Measurements from ENCODE around the gene ERP44.
"Not testable (repeated sequence)": the region's sequence is repeated elsewhere in the genome, so short reads cannot be mapped to it uniquely, and the experiment has no call there.

Gene ERP44

DNA sequence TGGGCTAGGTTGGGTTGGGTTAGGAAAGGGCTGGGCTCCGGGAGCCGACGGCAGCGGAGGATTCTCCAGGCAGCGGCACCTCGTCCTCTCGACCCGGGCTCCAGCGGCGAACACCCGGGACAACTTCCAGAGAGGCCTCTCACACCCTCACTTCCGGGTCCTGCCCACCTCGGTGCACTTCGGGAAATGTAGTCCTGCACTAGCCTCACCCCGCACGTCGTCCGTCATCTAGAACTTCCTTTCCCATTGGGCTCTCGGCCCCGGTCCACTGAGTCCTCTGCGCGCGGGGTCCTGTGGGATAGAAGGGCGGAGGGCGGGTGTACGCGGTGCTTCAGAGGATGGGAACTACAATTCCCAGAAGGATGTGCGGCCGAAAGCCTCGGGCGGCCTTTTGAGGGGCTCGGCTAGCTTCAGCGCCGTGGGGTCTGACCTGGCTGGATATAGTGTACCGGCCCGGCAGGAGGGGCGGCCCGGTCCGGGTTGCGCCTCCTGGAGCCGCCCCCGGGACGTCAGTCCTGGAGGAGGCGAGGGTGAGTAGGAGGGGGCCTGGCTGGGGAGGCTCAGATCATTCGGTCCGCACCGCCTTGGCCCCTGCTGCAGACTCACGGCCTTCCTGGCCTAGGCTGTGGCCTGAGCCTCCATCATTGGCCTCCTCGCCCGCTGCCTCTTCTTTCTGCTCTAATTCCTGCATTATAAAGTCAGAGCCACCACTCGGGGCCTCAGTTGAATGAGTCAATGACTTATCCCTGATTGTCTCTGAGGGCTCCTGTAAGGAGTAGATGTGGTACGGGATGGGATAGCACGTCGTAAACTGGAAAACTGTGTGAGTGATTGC, at the start of gene ERP44, which contains the start of gene INVS:
ERP44 (minus strand) TSS at position 114 of the 835 bp plus-strand sequence. CDS start 160 bp downstream, outside the sequence.
INVS (plus strand) TSS at position 357 of the 835 bp plus-strand sequence. CDS start 5,279 bp downstream, outside the sequence.
- DNase-seq (ENCODE audit: low read depth in 2 of 2) = peak; percentile 83 to 87

DNA sequence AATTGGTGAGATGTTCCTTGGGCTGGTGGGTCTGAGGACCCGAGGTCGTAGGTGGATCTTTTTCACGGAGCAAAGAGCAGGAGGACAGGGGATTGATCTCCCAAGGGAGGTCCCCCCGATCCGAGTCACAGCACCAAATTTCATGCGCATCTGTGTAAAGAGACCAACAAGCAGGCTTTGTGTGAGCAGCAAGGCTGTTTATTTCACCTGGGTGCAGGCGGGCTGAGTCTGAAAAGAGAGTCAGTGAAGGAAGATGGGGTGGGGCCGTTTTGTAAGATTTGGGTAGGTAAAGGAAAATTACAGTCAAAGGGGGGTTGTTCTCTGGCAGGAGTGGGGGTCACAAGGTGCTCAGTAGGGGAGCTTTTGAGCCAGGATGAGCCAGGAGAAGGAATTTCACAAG, 47.2 kb upstream of the ERP44 start:
- not testable (repeated sequence) for DNase-seq (ENCODE audit: low read depth in 2 of 2)

DNA sequence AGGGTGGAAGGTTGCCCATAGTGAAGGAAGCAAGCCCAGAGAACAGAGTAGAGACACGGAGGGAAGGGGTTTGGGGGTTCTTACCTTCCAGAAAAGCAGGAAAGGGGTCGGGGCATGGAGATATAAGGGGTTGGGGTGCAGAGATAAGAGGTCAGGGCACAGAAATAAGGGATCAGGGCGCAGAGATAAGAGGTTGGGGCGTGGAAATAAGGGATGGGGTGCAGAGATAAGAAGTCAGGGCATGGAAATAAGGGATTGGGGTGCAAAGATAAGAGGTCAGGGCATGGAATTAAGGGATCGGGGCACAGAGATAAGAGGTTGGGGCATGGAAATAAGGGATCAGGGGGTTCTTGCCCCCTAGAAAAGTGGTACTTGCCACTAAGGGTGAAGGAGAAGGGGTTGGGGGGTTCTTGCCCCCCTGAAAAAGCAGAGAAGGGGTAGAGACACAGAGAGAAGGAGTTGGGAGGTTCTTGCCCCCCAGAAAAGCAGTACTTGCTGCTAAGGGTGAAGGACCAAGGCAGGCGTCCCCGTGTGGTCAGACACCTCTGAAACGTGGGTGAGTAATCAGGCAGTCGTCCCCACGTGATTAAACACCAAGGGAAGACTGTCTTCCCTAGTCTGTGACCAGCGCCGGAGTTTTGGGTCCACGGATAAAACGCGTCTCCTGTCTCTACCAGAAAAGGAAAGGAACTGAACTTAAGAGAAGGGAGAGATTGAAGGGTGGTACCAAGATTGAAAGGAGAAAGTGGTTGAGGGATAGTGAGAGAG, 46.6 kb upstream of the ERP44 start:
- not testable (repeated sequence) for DNase-seq (ENCODE audit: low read depth in 2 of 2)

DNA sequence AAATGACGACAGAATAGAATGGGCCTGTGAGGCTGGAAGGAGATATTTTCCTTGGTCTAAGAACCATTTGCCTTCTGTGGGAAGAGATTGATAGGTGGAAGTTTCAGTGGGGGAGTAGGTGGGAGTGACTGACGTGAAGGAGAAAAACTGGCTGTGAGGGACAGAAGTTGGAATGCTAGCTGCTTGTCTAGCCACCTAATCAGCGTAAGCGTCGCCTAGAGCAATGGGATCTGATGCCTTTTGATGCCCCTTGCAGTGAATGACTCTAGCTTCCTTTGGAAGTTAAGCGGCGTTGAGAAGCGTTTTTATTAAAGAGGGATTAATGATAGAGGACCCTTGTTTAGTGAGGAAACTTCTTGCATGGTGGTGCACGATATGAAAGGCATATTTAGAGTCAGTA, 43.1 kb upstream of the ERP44 start:
- DNase-seq (ENCODE audit: low read depth in 2 of 2) = not testable (repeated sequence)

DNA sequence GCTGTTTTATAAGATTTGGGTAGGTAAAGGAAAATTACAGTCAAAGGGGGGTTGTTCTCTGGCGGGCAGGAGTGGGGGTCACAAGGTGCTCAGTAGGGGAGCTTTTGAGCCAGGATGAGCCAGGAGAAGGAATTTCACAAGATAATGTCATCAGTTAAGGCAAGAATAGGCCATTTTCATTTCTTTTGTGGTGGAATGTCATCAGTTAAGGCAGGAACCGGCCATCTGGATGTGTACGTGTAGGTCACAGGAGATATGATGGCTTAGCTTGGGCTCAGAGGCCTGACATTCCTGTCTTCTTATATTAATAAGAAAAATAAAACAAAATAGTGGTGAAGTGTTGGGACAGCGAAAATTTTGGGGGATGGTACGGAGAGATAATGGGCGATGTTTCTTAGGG, 41.5 kb upstream of the ERP44 start:
- DNase-seq (ENCODE audit: low read depth in 2 of 2) = not testable (repeated sequence)

DNA sequence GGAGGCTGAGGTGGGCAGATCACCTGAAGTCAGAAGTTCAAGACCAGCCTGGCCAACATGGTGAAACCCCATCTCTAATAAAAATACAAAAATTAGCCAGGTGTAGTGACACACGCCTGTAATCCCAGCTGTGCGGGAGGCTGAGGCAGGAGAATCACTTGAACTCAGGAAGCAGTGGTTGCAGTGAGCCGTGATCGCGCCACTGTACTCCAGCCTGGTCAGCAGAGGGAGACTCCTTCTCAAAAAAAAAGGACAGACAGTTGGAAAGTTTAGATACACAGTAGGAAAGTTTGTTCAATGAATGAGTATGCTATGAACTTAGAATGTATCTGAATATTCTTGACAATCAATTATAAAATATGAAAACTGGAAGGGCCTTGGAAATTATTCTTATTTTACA, 38.0 kb upstream of the ERP44 start:
- not testable (repeated sequence) for DNase-seq (ENCODE audit: low read depth in 2 of 2)

DNA sequence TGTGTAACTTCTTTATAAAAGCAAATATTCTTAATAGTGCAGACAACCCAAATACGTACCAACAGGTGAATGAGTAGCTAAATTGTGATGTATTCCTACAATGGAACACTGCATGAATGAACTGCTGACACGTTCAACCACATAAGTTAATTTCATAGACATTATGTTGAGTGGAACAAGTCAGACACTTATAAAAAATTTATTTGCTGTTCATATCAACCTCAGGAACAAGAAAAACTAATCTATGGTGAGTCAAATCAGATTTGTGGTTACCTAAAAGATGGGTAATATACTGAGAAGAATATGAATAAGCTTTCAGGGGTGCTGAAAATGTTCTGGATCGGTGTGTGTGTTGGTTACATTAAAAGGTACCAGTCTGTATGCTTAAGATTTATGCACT, 35.9 kb upstream of the ERP44 start:
- DNase-seq (ENCODE audit: low read depth in 2 of 2) = no peak

DNA sequence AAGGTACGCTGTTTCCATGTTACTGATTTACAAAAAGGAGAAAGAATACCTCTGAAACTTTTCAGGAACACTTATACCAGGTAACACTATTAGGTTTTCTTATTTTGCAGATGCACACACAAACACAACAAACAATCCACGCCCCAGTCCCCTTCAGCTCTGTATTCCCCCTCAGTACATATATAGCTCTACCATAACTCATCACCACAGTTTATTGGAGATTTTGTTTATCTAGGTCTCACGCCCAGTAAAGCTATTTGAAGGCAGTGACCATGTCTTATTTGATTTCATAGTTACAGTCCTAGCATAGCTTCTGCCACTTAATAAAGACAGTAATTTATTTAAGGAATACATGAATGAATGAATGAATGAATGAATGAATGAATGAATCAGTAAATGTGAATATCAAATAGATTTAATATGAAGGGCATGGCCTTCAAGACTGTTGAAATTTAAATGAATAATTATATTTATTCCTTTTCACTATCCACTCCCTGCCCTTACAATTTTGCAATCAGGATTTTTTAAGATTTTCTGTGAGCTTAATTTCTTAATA, 33.2 kb upstream of the ERP44 start:
- DNase-seq (ENCODE audit: low read depth in 2 of 2) = no peak

DNA sequence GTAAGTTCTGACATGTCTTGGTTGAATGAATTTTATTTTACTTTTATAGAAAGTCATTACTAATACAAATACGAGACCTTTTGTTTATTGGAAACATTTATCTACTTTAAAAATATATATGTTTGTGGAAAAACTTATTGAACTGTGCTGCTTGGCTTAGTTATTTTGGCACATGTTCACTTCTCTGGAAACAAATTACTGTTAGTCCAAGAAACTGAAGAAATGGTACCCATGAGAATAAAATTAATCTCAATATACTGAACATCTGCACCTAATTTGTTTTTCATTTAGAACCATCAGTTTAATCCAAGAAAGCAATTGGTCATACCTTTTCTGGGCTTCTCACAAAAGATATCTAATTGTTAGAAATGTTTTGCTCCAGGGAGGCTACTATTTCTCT, 32.4 kb upstream of the ERP44 start:
- no peak for DNase-seq (ENCODE audit: low read depth in 2 of 2)

DNA sequence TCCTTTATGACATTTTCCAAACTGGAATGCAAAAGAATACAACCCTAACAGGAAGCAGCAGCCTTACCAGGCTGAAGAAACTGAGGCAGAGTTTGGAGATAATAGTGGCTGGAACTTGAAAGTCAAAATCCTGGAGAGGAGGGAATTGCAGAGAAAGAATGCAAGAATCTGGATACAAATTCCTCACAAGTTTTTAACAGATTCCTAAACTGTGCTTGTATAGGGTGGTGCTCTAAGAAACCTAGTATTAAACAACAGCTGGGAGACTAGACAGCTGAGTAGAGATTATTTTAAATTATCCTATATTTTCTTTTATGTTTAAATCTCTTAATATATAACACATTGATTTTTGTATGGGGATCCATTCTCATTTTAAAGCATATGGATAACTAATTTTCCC, 31.0 kb upstream of the ERP44 start:
- DNase-seq (ENCODE audit: low read depth in 2 of 2) = no peak

DNA sequence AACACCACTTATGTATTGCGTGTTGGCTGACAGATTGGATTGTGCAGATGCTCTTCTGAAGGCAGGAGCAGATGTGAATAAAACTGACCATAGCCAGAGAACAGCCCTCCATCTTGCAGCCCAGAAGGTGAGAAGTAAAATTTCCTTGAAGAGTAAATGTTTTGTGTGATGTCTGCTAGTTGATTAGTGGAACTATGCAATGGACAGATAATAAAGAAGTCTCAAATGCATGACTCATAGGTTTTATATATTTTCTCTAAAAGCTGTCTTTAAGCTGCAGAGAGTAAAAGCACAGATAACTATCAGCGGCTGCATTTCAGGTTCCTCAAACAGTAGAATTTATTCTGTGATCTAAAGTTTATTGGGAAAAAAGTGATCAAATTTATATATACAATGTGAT, 27.6 kb upstream of the ERP44 start:
- DNase-seq (ENCODE audit: low read depth in 2 of 2) = no peak

DNA sequence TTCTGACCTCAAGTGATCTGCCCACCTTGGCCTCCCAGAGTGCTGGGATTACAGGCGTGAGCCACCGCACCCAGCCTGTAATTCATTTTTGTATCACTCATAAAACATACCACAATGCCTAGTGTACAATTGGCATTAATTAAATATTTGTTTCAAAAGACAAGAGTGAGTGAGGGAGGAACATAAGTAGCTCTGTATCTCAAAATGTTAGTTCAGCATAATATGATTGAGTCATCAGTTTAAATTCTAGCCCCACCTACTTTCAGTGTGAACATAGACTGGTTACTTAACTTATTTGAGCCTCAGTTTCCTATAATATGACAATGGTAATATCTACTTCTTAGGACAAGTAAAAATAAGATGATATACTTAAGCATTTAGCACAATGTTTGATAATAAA, 27.1 kb upstream of the ERP44 start:
- no peak for DNase-seq (ENCODE audit: low read depth in 2 of 2)

DNA sequence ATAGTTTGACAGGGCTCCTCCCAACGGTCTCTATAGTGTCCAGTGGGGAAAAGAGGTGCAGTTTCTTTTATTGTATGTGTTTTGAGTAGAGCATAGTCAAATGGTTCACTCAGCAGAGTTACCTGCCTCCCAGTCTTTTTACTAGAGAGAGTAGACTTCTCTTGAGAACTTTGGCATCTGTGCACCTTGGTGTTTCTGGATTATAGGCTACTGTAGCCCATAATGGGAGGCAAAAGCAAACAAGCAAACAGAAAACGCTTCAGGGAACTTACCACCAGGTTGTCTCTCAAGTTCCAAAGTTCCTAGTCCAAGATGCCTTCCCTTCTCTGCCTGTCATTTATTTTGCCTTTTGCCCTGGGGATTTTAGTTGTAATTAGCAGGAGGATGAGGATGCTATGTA, 26.4 kb upstream of the ERP44 start:
- no peak for DNase-seq (ENCODE audit: low read depth in 2 of 2)

DNA sequence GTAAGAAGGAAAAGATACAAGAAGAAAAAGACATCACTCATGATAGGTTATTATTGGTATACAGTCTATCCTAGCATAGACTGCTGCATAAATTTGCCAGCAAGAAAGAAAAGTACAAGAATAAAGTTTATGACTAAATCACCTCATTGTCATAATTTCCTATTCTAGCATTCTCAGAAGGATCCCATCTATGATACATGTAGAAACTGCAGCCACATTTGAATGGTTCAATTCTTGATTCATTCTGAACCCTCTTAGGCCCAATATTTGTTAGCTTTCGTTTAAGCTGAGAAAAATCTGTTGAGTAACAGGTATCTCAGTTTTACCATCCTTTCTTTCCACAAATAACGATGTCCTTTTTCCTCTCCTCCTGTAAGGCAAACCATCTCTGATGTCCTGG, 21.5 kb upstream of the ERP44 start:
- no peak for DNase-seq (ENCODE audit: low read depth in 2 of 2)

DNA sequence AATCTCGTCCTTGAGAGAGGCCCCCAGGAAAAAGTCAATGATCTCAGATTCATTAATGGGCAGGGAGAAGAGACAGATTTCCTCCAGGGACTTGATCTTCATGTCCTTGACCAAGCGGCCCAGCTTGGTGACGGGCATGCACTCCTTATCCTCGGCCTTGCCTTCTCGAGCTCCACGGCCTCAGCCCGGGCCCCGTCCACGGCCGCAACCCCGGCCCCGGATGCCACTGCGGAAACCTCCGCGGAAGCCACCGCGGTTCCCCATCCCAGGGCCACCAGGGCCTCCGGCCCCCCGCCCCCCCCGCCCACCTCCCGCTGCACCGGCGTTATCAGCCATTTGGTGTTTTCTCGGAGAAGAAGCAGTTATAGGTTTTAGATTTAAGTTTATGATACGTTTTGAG, 18.5 kb upstream of the ERP44 start:
- DNase-seq (ENCODE audit: low read depth in 2 of 2) = no peak

DNA sequence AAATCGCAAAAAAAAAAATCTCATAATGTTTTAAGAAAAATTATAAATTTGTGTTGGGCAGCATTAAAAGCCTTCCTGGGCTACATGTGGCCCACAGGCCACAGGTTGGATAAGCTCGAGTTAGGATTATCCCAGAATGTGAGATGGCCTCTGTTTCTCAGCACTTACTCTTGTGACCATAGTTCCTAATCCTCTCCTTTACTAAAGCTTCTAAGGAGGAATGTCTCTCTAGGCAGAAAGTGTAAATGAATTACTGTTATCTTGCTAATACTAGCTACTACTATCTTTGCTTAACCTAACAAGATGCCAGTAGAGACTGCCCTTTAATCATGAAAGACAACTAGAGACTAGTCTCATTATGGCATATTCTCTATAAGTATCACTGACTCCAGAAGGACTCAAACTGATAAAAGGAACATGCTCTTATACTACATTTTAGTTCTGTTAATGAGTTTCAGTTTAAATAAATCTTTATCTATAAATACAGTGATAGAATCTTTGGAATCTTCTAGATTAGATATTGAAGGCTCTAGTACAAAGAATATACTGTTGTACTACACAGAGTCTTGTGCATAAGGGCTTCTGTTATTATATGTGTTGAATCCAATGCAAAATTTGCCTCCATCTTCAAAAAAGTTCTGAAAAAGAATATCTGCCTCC, 14.0 kb upstream of the ERP44 start:
- DNase-seq (ENCODE audit: low read depth in 2 of 2) = no peak

DNA sequence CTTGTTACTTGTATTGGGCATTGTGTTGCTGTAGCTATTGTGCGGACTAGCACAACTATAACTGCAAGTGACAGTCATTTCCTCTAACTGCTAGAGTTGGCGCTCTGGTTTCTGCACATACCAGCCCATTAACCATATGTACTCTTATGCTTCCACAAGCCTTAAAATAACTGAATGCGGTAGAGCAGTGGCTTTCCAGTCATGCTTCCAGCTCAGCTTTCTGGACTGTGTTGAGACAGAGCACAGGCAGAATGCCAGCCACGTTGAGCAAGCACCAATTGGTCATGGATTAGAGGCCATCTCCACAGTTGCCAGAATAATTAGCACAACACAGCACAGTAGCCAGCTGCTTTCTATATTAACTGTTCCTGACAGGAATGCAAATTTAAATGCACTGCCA, 12.4 kb upstream of the ERP44 start:
- DNase-seq (ENCODE audit: low read depth in 2 of 2) = no peak

DNA sequence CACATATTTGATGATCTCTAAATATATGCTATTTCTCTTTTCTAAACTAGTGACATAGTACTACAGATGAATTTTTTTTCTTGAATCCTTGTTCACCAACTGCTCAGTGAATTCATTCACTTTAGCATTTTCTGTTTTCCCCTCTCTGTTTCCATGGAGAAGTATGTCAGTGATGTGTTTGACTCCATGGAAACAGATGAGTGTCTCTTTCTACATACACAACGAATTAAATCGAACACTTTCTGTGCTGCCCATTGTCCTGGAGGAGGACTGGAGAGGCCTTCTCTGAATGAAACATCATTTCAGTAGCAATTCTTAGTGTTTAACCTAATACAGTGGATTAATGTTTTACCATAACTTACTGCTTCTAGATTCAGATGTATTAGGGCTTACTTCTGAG, 9.8 kb upstream of the ERP44 start:
- no peak for DNase-seq (ENCODE audit: low read depth in 2 of 2)

DNA sequence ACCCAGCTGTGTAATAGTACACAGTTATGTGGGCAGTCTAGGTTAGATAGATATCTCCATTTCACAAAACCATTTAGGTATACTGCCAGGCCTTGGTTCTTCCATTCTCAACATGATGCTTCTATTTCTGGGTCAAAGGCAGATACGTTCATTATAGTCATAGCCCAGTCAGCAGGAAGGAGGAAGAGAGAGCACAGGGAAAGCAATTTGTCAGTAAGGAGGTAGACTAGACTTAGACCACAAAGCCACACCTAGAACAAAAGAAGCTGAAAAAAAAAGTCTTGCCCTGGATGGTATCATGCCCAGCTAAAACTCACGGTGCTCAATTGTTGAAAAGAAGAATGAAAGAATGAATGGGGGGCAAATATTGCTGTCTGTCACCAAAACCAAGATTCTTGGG, 7.8 kb upstream of the ERP44 start:
- no peak for DNase-seq (ENCODE audit: low read depth in 2 of 2)

DNA sequence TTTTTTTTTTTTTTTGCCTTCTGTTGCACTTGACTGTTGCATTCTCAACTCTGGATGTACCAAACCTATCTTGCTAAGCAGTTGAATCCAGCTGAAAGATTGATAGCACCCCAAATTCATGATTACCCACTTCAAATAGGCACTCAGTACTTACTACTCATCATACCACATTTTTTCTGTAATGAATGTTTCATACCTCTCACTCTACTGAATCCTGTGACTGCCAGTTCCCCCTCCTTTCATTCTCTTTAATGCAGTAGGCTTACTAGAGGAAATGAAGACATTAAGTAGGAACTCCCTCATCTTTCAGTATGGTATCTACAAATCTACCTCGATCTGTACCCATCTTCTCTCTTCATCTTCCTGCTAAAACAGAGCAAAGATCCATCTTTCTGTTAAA, 7.1 kb upstream of the ERP44 start:
- DNase-seq (ENCODE audit: low read depth in 2 of 2) = no peak

DNA sequence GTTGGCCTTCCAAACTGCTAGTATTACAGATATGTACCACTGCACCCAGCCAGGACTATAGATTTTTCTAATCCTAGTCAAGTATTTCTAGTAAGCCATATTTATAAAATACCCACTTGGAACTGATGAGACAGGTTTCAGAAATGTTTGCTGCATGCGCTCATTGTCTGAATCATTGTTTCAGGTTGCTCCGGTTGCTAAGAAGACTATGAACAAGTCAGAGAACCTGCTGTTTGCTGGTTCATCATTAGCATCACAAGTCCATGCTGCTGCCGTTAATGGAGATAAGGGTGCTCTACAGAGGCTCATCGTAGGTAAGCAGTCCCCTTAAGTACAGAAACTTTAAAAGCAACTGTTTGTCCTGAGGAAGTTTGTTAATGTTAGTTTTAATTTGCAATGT, 5.5 kb upstream of the ERP44 start:
- DNase-seq (ENCODE audit: low read depth in 2 of 2) = no peak

DNA sequence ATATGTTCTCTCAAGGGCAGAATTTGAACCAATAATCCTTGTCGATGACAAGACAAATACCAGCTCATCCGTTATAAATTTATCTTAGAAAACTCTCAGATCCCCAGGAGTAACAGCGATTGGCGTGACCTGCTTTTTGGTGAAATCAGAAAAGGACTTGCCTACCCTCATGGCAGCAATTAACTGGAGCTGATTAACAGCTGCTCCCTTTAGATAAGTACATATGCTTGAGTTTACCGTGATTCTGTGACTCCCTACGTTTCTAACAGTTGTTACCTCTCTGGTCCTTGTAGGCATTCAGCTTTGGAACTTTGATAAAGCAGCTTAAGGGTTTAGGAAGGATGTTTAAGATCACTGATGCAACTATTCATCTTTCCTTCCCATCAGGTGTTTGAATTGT, 2.8 kb upstream of the ERP44 start:
- no peak for DNase-seq (ENCODE audit: low read depth in 2 of 2)

Data from stimulated activated CD4-positive, alpha-beta T cell treated with anti-CD3 and anti-CD28 coated beads, Interleukin-1b, Interleukin-23, amount 100 ng/mL, for 1 hour (primary cell).